Activated CD4-positive, alpha-beta T cell treated with anti-CD3 and anti-CD28 coated beads, Interleukin-2, amount 10 ng/mL, durations not matched to agents 7 days and 5 days (primary cell): ENCODE data around the gene ZNF106. TPM values are rescaled to one million over a fixed set of nuclear protein-coding genes. Genes with fewer than 3 reads are reported as not detected.

ENCODE experiments used
- CTCF ChIA-PET: fragments of 350-600 bp; sonication (Branson Sonifier 250); formaldehyde crosslinking; loops from one replicate; lab custom pipeline; 2021; ENCODE audit warnings: antibody characterized with exemption; lab: Charles Lee
- POLR2A ChIA-PET: fragments of 350-600 bp; sonication (Branson Sonifier 250); formaldehyde crosslinking; loops from one replicate; lab custom pipeline; 2021; ENCODE audit warnings: antibody characterized with exemption; lab: Charles Lee
- DNase-seq: peaks from one replicate; pipeline ENCODE4 v3.0.0-alpha.2; 2020
- H3K27ac Mint-ChIP-seq: one replicate; pipeline ENCODE4 v1.8.0; 2021; ENCODE audit warnings: mild to moderate bottlenecking, moderate library complexity, mixed read lengths
- H3K27me3 Mint-ChIP-seq: one replicate; pipeline ENCODE4 v1.8.0; 2021; ENCODE audit warnings: mixed read lengths
- H3K36me3 Mint-ChIP-seq: one replicate; pipeline ENCODE4 v1.8.0; 2021; ENCODE audit warnings: low read depth, mixed read lengths
- H3K4me1 Mint-ChIP-seq: one replicate; pipeline ENCODE4 v1.8.0; 2021; ENCODE audit warnings: mixed read lengths
- H3K4me3 Mint-ChIP-seq: one replicate; pipeline ENCODE4 v1.8.0; 2021; ENCODE audit warnings: mild to moderate bottlenecking, moderate library complexity, mixed read lengths
- H3K9me3 Mint-ChIP-seq: one replicate; pipeline ENCODE4 v1.8.0; 2021; ENCODE audit warnings: mixed read lengths
- total RNA-seq, 2 experiments: library from RNA; stranded (reverse); gene quantifications; one replicate each; pipeline ENCODE4 v1.2.3, GENCODE V29; 2021

ZNF106 gene
- total RNA-seq, 2 experiments from 2014 or later, result 45.8 to 56.0 TPM

- ChIA-PET POLR2A (no interaction called here), CTCF (no interaction called here)
- no peak for DNase-seq
- Mint-ChIP-seq H3K9me3 (no peaks in the 10 kb centered on the region), H3K4me1 (no peaks in the 10 kb centered on the region), H3K27me3 (no peaks in the 10 kb centered on the region), H3K36me3 (peaks cover 33% of the 10 kb centered on the region), H3K27ac (no peak overlapping the region), H3K4me3 (no peak overlapping the region)
Measured at GRCh38 chr15:42427429-42428223, 63.3 kb downstream of the ZNF106 start.

- Mint-ChIP-seq H3K4me1 (no peaks in the 10 kb centered on the region), H3K4me3 (no peak overlapping the region), H3K9me3 (no peaks in the 10 kb centered on the region), H3K36me3 (peaks cover 41% of the 10 kb centered on the region), H3K27ac (no peak overlapping the region), H3K27me3 (no peaks in the 10 kb centered on the region)
- ChIA-PET CTCF (no interaction called here), POLR2A (no interaction called here)
- no peak for DNase-seq
Measured at GRCh38 chr15:42421376-42421775, 69.6 kb downstream of the ZNF106 start.

- CTCF ChIA-PET, result interaction anchor here (0.6 to 1.0 kb wide), 2 partner anchors 17 to 70 kb away, joined by 3 to 4 read pairs; no protein-coding TSS in a partner anchor
- H3K27me3 Mint-ChIP-seq, result no peaks in the 10 kb centered on the region
- H3K36me3 Mint-ChIP-seq, result peaks cover 40% of the 10 kb centered on the region
- no peaks in the 10 kb centered on the region for H3K4me1 Mint-ChIP-seq
- DNase-seq, result no peak
- no peak overlapping the region for H3K4me3 Mint-ChIP-seq
- POLR2A ChIA-PET, result no interaction called here
- no peaks in the 10 kb centered on the region for H3K9me3 Mint-ChIP-seq
- no peak overlapping the region for H3K27ac Mint-ChIP-seq
Measured at GRCh38 chr15:42419369-42419768, 71.6 kb downstream of the ZNF106 start.

GRCh38 chr15:42413920-42414319, 77.0 kb downstream of the ZNF106 start:
- Mint-ChIP-seq H3K27me3 (no peaks in the 10 kb centered on the region), H3K27ac (no peak overlapping the region), H3K4me3 (no peak overlapping the region), H3K36me3 (peaks cover 24% of the 10 kb centered on the region), H3K9me3 (no peaks in the 10 kb centered on the region), H3K4me1 (no peaks in the 10 kb centered on the region)
- CTCF ChIA-PET, result no interaction called here
- DNase-seq, result no peak
- POLR2A ChIA-PET, result no interaction called here

- ChIA-PET POLR2A (no interaction called here), CTCF (no interaction called here)
- Mint-ChIP-seq H3K27me3 (no peaks in the 10 kb centered on the region), H3K36me3 (peaks cover 14% of the 10 kb centered on the region), H3K4me1 (no peaks in the 10 kb centered on the region), H3K27ac (no peak overlapping the region), H3K4me3 (no peak overlapping the region), H3K9me3 (no peaks in the 10 kb centered on the region)
- no peak for DNase-seq
Measured at GRCh38 chr15:42411884-42412283, 79.1 kb downstream of the ZNF106 start.

GRCh38 chr15:42409011-42409410, 81.9 kb downstream of the ZNF106 start:
- no peaks in the 10 kb centered on the region for H3K9me3 Mint-ChIP-seq
- no peak overlapping the region for H3K4me3 Mint-ChIP-seq
- H3K4me1 Mint-ChIP-seq, result no peaks in the 10 kb centered on the region
- no peaks in the 10 kb centered on the region for H3K27me3 Mint-ChIP-seq
- CTCF ChIA-PET, result interaction anchor here (1.2 to 1.6 kb wide), 2 partner anchors 10 to 24 kb away, joined by 4 to 6 read pairs; no protein-coding TSS in a partner anchor
- peaks cover 3% of the 10 kb centered on the region for H3K36me3 Mint-ChIP-seq
- no peak for DNase-seq
- H3K27ac Mint-ChIP-seq, result no peak overlapping the region
- POLR2A ChIA-PET, result no interaction called here

- no peaks in the 10 kb centered on the region for H3K9me3 Mint-ChIP-seq
- ChIA-PET POLR2A (no interaction called here), CTCF (interaction anchor here (0.6 to 1.6 kb wide), 4 partner anchors 9 to 24 kb away, joined by 3 to 6 read pairs (median 4); no protein-coding TSS in a partner anchor)
- DNase-seq, result no peak
- no peak overlapping the region for H3K4me3 Mint-ChIP-seq
- H3K27ac Mint-ChIP-seq, result no peak overlapping the region
- no peaks in the 10 kb centered on the region for H3K27me3 Mint-ChIP-seq
- peaks cover under 1% of the 10 kb centered on the region for H3K4me1 Mint-ChIP-seq
- peaks cover 3% of the 10 kb centered on the region for H3K36me3 Mint-ChIP-seq
Measured at GRCh38 chr15:42408178-42408577, 82.8 kb downstream of the ZNF106 start.

- H3K27me3 Mint-ChIP-seq, result no peaks in the 10 kb centered on the region
- ChIA-PET POLR2A (interaction anchor here (0.5 kb wide), 1 partner anchor 13 kb away, joined by 3 read pairs; no protein-coding TSS in a partner anchor), CTCF (interaction anchor here (1.5 kb wide), 1 partner anchor 23 kb away, joined by 3 read pairs; no protein-coding TSS in a partner anchor)
- H3K36me3 Mint-ChIP-seq, result peaks cover under 1% of the 10 kb centered on the region
- no peak overlapping the region for H3K4me3 Mint-ChIP-seq
- no peaks in the 10 kb centered on the region for H3K9me3 Mint-ChIP-seq
- peaks cover 8% of the 10 kb centered on the region for H3K4me1 Mint-ChIP-seq
- DNase-seq, result no peak
- no peak overlapping the region for H3K27ac Mint-ChIP-seq
Measured at GRCh38 chr15:42405863-42406482, 85.0 kb downstream of the ZNF106 start.

GRCh38 chr15:42404461-42405235, 86.3 kb downstream of the ZNF106 start:
- H3K9me3 Mint-ChIP-seq, result no peaks in the 10 kb centered on the region
- H3K27ac Mint-ChIP-seq, result no peak overlapping the region
- H3K36me3 Mint-ChIP-seq, result peaks cover 2% of the 10 kb centered on the region
- DNase-seq, result no peak
- POLR2A ChIA-PET, result no interaction called here
- H3K4me3 Mint-ChIP-seq, result no peak overlapping the region
- H3K27me3 Mint-ChIP-seq, result no peaks in the 10 kb centered on the region
- CTCF ChIA-PET, result interaction anchor here (1.5 kb wide), 1 partner anchor 22 kb away, joined by 3 read pairs; no protein-coding TSS in a partner anchor
- peaks cover 8% of the 10 kb centered on the region for H3K4me1 Mint-ChIP-seq

- Mint-ChIP-seq H3K4me1 (peaks cover 8% of the 10 kb centered on the region), H3K9me3 (no peaks in the 10 kb centered on the region), H3K27ac (no peak overlapping the region), H3K27me3 (no peaks in the 10 kb centered on the region), H3K4me3 (no peak overlapping the region), H3K36me3 (peaks cover 2% of the 10 kb centered on the region)
- CTCF ChIA-PET, result no interaction called here
- POLR2A ChIA-PET, result no interaction called here
- DNase-seq, result no peak
Measured at GRCh38 chr15:42403389-42403788, 87.6 kb downstream of the ZNF106 start.

GRCh38 chr15:42402455-42403205, 88.3 kb downstream of the ZNF106 start:
- peaks cover 2% of the 10 kb centered on the region for H3K36me3 Mint-ChIP-seq
- no peak for DNase-seq
- H3K4me3 Mint-ChIP-seq, result no peak overlapping the region
- H3K27me3 Mint-ChIP-seq, result no peaks in the 10 kb centered on the region
- H3K9me3 Mint-ChIP-seq, result no peaks in the 10 kb centered on the region
- peak overlapping the region; percentile 60 for H3K27ac Mint-ChIP-seq
- ChIA-PET CTCF (interaction anchor here (0.9 kb wide), 1 partner anchor 25 kb away, joined by 3 read pairs; no protein-coding TSS in a partner anchor), POLR2A (no interaction called here)
- H3K4me1 Mint-ChIP-seq, result peaks cover 8% of the 10 kb centered on the region
